H1 (cell line): ENCODE results near the gene CSPG5. TPM values are rescaled to one million over a fixed set of nuclear protein-coding genes. Genes with fewer than 3 reads are reported as not detected.

Experiments used
- CTCF ChIA-PET: fragments of 300-600 bp; sonication (Branson Sonifier 250); formaldehyde crosslinking; loops from one replicate; lab custom pipeline; 2021; ENCODE audit not compliant: partially characterized antibody; lab: Charles Lee
- POLR2A ChIA-PET: fragments of 300-600 bp; sonication (Branson Sonifier 250); formaldehyde crosslinking; loops from one replicate; lab custom pipeline; 2021; ENCODE audit warnings: inconsistent platforms; ENCODE audit not compliant: partially characterized antibody; lab: Charles Lee
- DNase-seq, 2 experiments: peaks; one replicate each; pipeline versions ENCODE4 v3.0.0 to v3.0.0-alpha.2; 2010 to 2022; ENCODE audit warnings: low spot score in 2 of 2, low read depth in 1 of 2, mixed read lengths in 1 of 2
- FAIRE-seq: peaks from 2 replicates; lab custom pipeline; 2011; peaks lifted over from hg19 to GRCh38; lab: Jason Lieb, UNC
- H2AFZ ChIP-seq: 2 replicates; pipeline ENCODE4 v1.8.1; 2012; ENCODE audit warnings: low read length, inconsistent platforms
- H2AK5ac ChIP-seq: 2 replicates; pipeline ENCODE4 v1.6.1; 2013; ENCODE audit warnings: low read depth, low read length
- H2BK120ac ChIP-seq: replicated peaks from 2 replicates; pipeline ENCODE3; 2013; ENCODE audit warnings: low read depth, low read length, inconsistent platforms
- H2BK12ac ChIP-seq: 2 replicates; pipeline ENCODE4 v1.6.1; 2013; ENCODE audit warnings: low read depth, low read length
- H2BK15ac ChIP-seq: 2 replicates; pipeline ENCODE4 v1.6.1; 2013; ENCODE audit warnings: low read length
- H2BK20ac ChIP-seq: 2 replicates; pipeline ENCODE4 v1.6.1; 2013; ENCODE audit warnings: low read length
- H2BK5ac ChIP-seq: 2 replicates; pipeline ENCODE4 v1.6.1; 2013; ENCODE audit warnings: low read depth, low read length
- H3K14ac ChIP-seq: 2 replicates; pipeline ENCODE4 v1.6.1; 2013; ENCODE audit warnings: inconsistent platforms; ENCODE audit not compliant: insufficient read length
- H3K18ac ChIP-seq: 2 replicates; pipeline ENCODE4 v1.6.1; 2013; ENCODE audit warnings: low read length; ENCODE audit errors: extremely low read depth
- H3K23ac ChIP-seq: 2 replicates; pipeline ENCODE4 v1.6.1; 2013; ENCODE audit warnings: inconsistent platforms; ENCODE audit not compliant: insufficient read length
- H3K23me2 ChIP-seq: 2 replicates; pipeline ENCODE4 v1.6.1; 2013; ENCODE audit warnings: low read depth, low read length
- H3K27ac ChIP-seq: 2 replicates; pipeline ENCODE4 v1.6.1; 2011; ENCODE audit warnings: low read depth, low read length, inconsistent platforms
- H3K27me3 ChIP-seq, 4 experiments: replicated peaks in 1 of 4; 1 replicate in 1 of 4; 2 replicates in 3 of 4; pipeline versions ENCODE4 v1.6.1 to v1.8.1; 2011 to 2013; ENCODE audit warnings: low read length in 3 of 4, mild to moderate bottlenecking in 3 of 4, inconsistent platforms in 2 of 4, mixed read lengths in 2 of 4, moderate library complexity in 1 of 4; ENCODE audit not compliant: control insufficient read depth in 3 of 4, insufficient read depth in 3 of 4; ENCODE audit errors: extremely low read depth in 1 of 4
- H3K36me3 ChIP-seq, 4 experiments: 2 replicates each; pipeline versions ENCODE4 v1.6.1 to v1.8.1; 2011 to 2013; ENCODE audit warnings: mild to moderate bottlenecking in 4 of 4, low read length in 3 of 4, moderate library complexity in 2 of 4, control low read depth in 1 of 4, inconsistent platforms in 1 of 4; ENCODE audit not compliant: insufficient read depth in 4 of 4, control insufficient read depth in 2 of 4
- H3K4ac ChIP-seq: replicated peaks from 2 replicates; pipeline ENCODE3; 2013; ENCODE audit warnings: low read length, low read depth, mixed read lengths, inconsistent platforms; ENCODE audit not compliant: insufficient read length
- H3K4me1 ChIP-seq, 4 experiments: replicated peaks in 1 of 4; 1 replicate in 1 of 4; 2 replicates in 3 of 4; pipeline versions ENCODE4 v1.6.1 to v1.8.1; 2011 to 2013; ENCODE audit warnings: low read length in 3 of 4, inconsistent platforms in 2 of 4, mixed read lengths in 1 of 4; ENCODE audit not compliant: insufficient read depth in 4 of 4, control insufficient read depth in 3 of 4
- H3K4me2 ChIP-seq, 2 experiments: 2 replicates each; pipeline versions ENCODE4 v1.6.1 to v1.8.1; 2011 to 2013; ENCODE audit warnings: low read depth in 2 of 2, low read length in 2 of 2, control low read depth in 1 of 2, inconsistent platforms in 1 of 2, mild to moderate bottlenecking in 1 of 2; ENCODE audit not compliant: insufficient read depth in 1 of 2
- H3K4me3 ChIP-seq, 4 experiments: fragments of 200-600, 300-600 bp in 1 of 4; sonication (generic), shearing (Covaris generic), sonication (Bioruptor Twin) in 1 of 4; 2 replicates each; pipeline versions ENCODE4 v1.5.1 to v1.8.1; 2011 to 2016; ENCODE audit warnings: low read length in 4 of 4, low read depth in 3 of 4, control low read depth in 2 of 4, inconsistent platforms in 2 of 4, mild to moderate bottlenecking in 2 of 4, mixed read lengths in 1 of 4, moderate library complexity in 1 of 4; ENCODE audit not compliant: insufficient read depth in 2 of 4; ENCODE audit errors: extremely low read depth in 1 of 4
- H3K56ac ChIP-seq: replicated peaks from 2 replicates; pipeline ENCODE3; 2013; ENCODE audit warnings: low read depth, mild to moderate bottlenecking, mixed read lengths, low read length, inconsistent platforms; ENCODE audit not compliant: insufficient read length
- H3K79me1 ChIP-seq: 2 replicates; pipeline ENCODE4 v1.6.1; 2013; ENCODE audit warnings: low read depth, low read length, control low read depth
- H3K79me2 ChIP-seq, 2 experiments: 2 replicates each; pipeline versions ENCODE4 v1.6.1 to v1.8.1; 2012 to 2013; ENCODE audit warnings: low read length in 2 of 2, mild to moderate bottlenecking in 2 of 2, inconsistent platforms in 1 of 2; ENCODE audit not compliant: insufficient read depth in 2 of 2, control insufficient read depth in 1 of 2
- H3K9ac ChIP-seq, 4 experiments: replicated peaks in 1 of 4; 1 replicate in 1 of 4; 2 replicates in 3 of 4; pipeline versions ENCODE4 v1.6.1 to v1.8.1; 2011 to 2013; ENCODE audit warnings: low read depth in 3 of 4, low read length in 3 of 4, control low read depth in 2 of 4, mild to moderate bottlenecking in 2 of 4, moderate library complexity in 2 of 4, inconsistent platforms in 1 of 4; ENCODE audit errors: extremely low read depth in 1 of 4
- H3K9me3 ChIP-seq, 2 experiments: 2 replicates each; pipeline versions ENCODE4 v1.6.1 to v1.8.1; 2012 to 2013; ENCODE audit warnings: mild to moderate bottlenecking in 2 of 2, moderate library complexity in 2 of 2, control low read depth in 1 of 2, inconsistent platforms in 1 of 2, low read depth in 1 of 2, low read length in 1 of 2, mixed read lengths in 1 of 2; ENCODE audit not compliant: insufficient read depth in 2 of 2
- H4K20me1 ChIP-seq, 2 experiments: replicated peaks in 1 of 2; 2 replicates each; pipeline versions ENCODE3 to v1.8.1; 2011 to 2013; ENCODE audit warnings: inconsistent platforms in 2 of 2, low read length in 2 of 2, mild to moderate bottlenecking in 1 of 2; ENCODE audit not compliant: insufficient read depth in 2 of 2, control insufficient read depth in 1 of 2
- H4K5ac ChIP-seq: 2 replicates; pipeline ENCODE4 v1.6.1; 2013; ENCODE audit warnings: low read length, low read depth, mixed read lengths, inconsistent platforms; ENCODE audit not compliant: insufficient read length
- H4K8ac ChIP-seq: 2 replicates; pipeline ENCODE4 v1.8.0; 2013; ENCODE audit warnings: mild to moderate bottlenecking, moderate library complexity, low read length, inconsistent platforms; ENCODE audit not compliant: insufficient read depth; ENCODE audit errors: extremely low read depth
- H4K91ac ChIP-seq: replicated peaks from 2 replicates; pipeline ENCODE3; 2013; ENCODE audit warnings: low read length, mixed read lengths, inconsistent platforms; ENCODE audit not compliant: insufficient read length
- ASH2L ChIP-seq: fragments of 200-600, 300-600 bp; sonication (generic); IDR thresholded peaks from one replicate; pipeline ENCODE4 v1.7.1; 2017; ENCODE audit warnings: low read length
- EP300 ChIP-seq, 2 experiments: IDR thresholded peaks; 1 replicate in 1 of 2; 2 replicates in 1 of 2; pipeline ENCODE4 v1.6.1; 2011 to 2012; ENCODE audit warnings: low read depth in 2 of 2, low read length in 2 of 2, mild to moderate bottlenecking in 2 of 2, borderline replicate concordance in 1 of 2, inconsistent platforms in 1 of 2, moderate library complexity in 1 of 2
- GTF2F1 ChIP-seq: IDR thresholded peaks from 2 replicates; pipeline ENCODE4 v1.6.1; 2012; ENCODE audit warnings: low read depth, low read length, improper control_type of control experiment, borderline replicate concordance
- JUN ChIP-seq: IDR thresholded peaks from 2 replicates; pipeline ENCODE4 v1.6.1; 2011; ENCODE audit warnings: low read depth, mild to moderate bottlenecking, improper control_type of control experiment, low read length
- NRF1 ChIP-seq: IDR thresholded peaks from 2 replicates; pipeline ENCODE4 v1.6.1; 2011; ENCODE audit warnings: mild to moderate bottlenecking, low read depth, low read length, improper control_type of control experiment
- PHF8 ChIP-seq: fragments of 200-600 bp; sonication (generic); conservative IDR thresholded peaks from 2 replicates; pipeline ENCODE4 v1.7.1; 2012; ENCODE audit warnings: low read depth, mild to moderate bottlenecking, inconsistent platforms, low read length, moderate library complexity
- POLR2AphosphoS5 ChIP-seq: IDR thresholded peaks from 2 replicates; pipeline ENCODE4 v1.6.1; 2011; ENCODE audit warnings: low read depth, low read length
- RNF2 ChIP-seq: fragments of 200-900, 300-1000 bp; sonication (generic); IDR thresholded peaks from 2 replicates; pipeline ENCODE4 v1.7.1; 2016; ENCODE audit warnings: borderline replicate concordance, low read depth, mild to moderate bottlenecking, antibody characterized with exemption, low read length; ENCODE audit not compliant: poor library complexity, severe bottlenecking; ENCODE audit errors: missing control alignments
- SIX5 ChIP-seq: IDR thresholded peaks from 2 replicates; pipeline ENCODE4 v1.6.1; 2011; ENCODE audit warnings: mild to moderate bottlenecking, low read depth, low read length
- SP4 ChIP-seq: IDR thresholded peaks from 2 replicates; pipeline ENCODE4 v1.6.1; 2012; ENCODE audit warnings: low read length, inconsistent platforms
- SRF ChIP-seq: IDR thresholded peaks from 2 replicates; pipeline ENCODE4 v1.6.1; 2011; ENCODE audit warnings: mild to moderate bottlenecking, low read depth, low read length, moderate library complexity
- TCF12 ChIP-seq: IDR thresholded peaks from 2 replicates; pipeline ENCODE4 v1.6.1; 2011; ENCODE audit warnings: low read depth, mild to moderate bottlenecking, low read length
- USF2 ChIP-seq: IDR thresholded peaks from 2 replicates; pipeline ENCODE4 v1.6.1; 2011; ENCODE audit warnings: low read length, improper control_type of control experiment
- ZNF274 ChIP-seq: IDR thresholded peaks from 2 replicates; pipeline ENCODE4 v1.7.0; 2012; ENCODE audit warnings: low read length, borderline replicate concordance; ENCODE audit errors: extremely low read depth
- WGBS, 2 experiments: shearing (Covaris generic) in 1 of 2; methylation state at CpG; one replicate each; pipeline versions ENCODE4 v1.1.6 to v1.1.7; 2013 to 2015; ENCODE audit warnings: low lambda C conversion rate in 2 of 2, mixed read lengths in 2 of 2, inconsistent platforms in 1 of 2, low coverage in 1 of 2, missing lambda C conversion rate in 1 of 2; ENCODE audit not compliant: insufficient replicate concordance in 2 of 2, insufficient coverage in 1 of 2, insufficient read length in 1 of 2; ENCODE audit errors: extremely low coverage in 1 of 2, missing lambda C conversion rate in 1 of 2; 5-methylcytosine and 5-hydroxymethylcytosine counted together
- polyA plus RNA-seq, 7 experiments: library from polyadenylated mRNA; depleted of rRNA in 3 of 7; stranded (reverse) in 5 of 7; unstranded in 2 of 7; fragments of >200 nt in 5 of 7; fragments of 200-250 nt in 2 of 7; gene quantifications; 1 replicate in 5 of 7; 2 replicates in 1 of 7; 4 replicates in 1 of 7; pipeline versions ENCODE4 v1.2.1 to v1.2.3, GENCODE V29; 2011 to 2013; ENCODE audit warnings: missing spikeins in 2 of 7, mixed read lengths in 2 of 7
- total RNA-seq: library from RNA; stranded (reverse); fragmentation: NEBNext Ultra II Directional; extraction: Animal tissue kit (Norgen Biotek cat#: 25700); gene quantifications from 2 replicates; pipeline ENCODE4 v1.2.1, GENCODE V29; 2021

The CSPG5 gene
- total and polyA plus RNA-seq, 2 of the 8 experiments (the other 6 are each of a cell fraction or from before 2014, with no cell fraction given): 2.1 to 7.4 TPM

DNA sequence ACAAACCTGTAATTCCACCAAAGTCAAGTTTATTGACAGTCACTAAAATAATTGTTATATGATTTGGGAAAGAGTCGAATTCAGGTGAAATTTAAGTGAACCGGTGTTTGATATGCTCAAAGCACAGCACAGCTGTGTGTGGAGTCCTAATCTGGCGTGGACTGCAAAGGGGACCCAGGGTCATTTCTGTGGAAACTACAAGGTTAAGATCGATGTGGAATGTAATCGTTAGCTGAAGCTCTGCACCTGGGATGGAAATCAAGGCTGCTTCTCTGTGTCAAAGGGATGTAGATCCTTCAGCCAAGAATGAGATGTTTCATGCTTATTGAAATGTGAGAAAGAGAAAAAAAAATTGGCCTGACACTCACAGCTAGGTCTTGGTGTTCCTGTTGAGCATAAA is 63.6 kb downstream of the CSPG5 start:
- Histone ChIP-seq H2AK5ac (no peak overlapping the region), H4K8ac (no peak overlapping the region), H3K23ac (no peak overlapping the region), H3K9me3 (no peaks in the 10 kb centered on the region), H3K27ac (no peak overlapping the region), H3K4me2 (no peak overlapping the region), H3K79me2 (peaks cover 5 to 22% of the 10 kb centered on the region in 2 experiments), H3K14ac (no peak overlapping the region), H2BK120ac (no peak overlapping the region), H2BK5ac (no peak overlapping the region), H3K27me3 (no peaks in the 10 kb centered on the region), H2BK12ac (no peak overlapping the region), H3K4me1 (peaks cover 0 to 4% (median 1%) of the 10 kb centered on the region in 4 experiments; a peak in 2 of 7 replicates), H3K18ac (no peak overlapping the region), H3K9ac (no peak overlapping the region), H3K56ac (no peak overlapping the region), H4K5ac (no peak overlapping the region), H4K20me1 (no peaks in the 10 kb centered on the region), H3K36me3 (peaks cover 3 to 11% (median 5%) of the 10 kb centered on the region in 4 experiments; a peak in 6 of 8 replicates), H4K91ac (no peak overlapping the region), H3K79me1 (peaks cover 6% of the 10 kb centered on the region; the same call in 1 of the 2 replicates), H2BK20ac (no peak overlapping the region), H2BK15ac (no peak overlapping the region), H3K23me2 (no peaks in the 10 kb centered on the region; the same call in 1 of the 2 replicates), H2AFZ (no peak overlapping the region), H3K4me3 (no peak overlapping the region), H3K4ac (no peak overlapping the region)
- CTCF ChIA-PET: no interaction called here
- DNase-seq (no peak), FAIRE-seq (no peak)
- POLR2A ChIA-PET: no interaction called here
- 93% methylated on average over 5 of the region's 5 CpGs; no CpG with 5 or more reads in 1 of the 2 experiments for WGBS, 2 experiments
- TF ChIP-seq PHF8: no peak
- TF ChIP-seq USF2: no peak
- TF ChIP-seq GTF2F1: no peak
- TF ChIP-seq SIX5: no peak
- no peak for TF ChIP-seq ZNF274
- no peak for TF ChIP-seq SP4
- no peak for TF ChIP-seq ASH2L
- TF ChIP-seq SRF: no peak
- TF ChIP-seq EP300 (IDR thresholded peaks at IDR 0.05; ENCODE audit: borderline replicate concordance in 1 of 2, low read depth in 2 of 2, low read length in 2 of 2): no peak
- no peak for TF ChIP-seq NRF1
- no peak for TF ChIP-seq JUN
- TF ChIP-seq RNF2: no peak
- no peak for TF ChIP-seq POLR2AphosphoS5
- no peak for TF ChIP-seq TCF12
